K562 (cell line): ENCODE data around the gene KCNA1.

Experiments
- CC2D1A ChIP-seq: fragments of 450-650 bp; IDR thresholded peaks from 2 replicates; pipeline ENCODE4 v1.6.1; 2017; ENCODE audit warnings: mild to moderate bottlenecking
- CEBPG ChIP-seq, 3 experiments: fragments of 200-800 bp in 1 of 3; sonication (Bioruptor generic) in 1 of 3; sonication (generic) in 1 of 3; formaldehyde crosslinking in 1 of 3; IDR thresholded peaks in 2 of 3; conservative IDR thresholded peaks in 1 of 3; 2 replicates each; pipeline versions ENCODE4 v1.6.1 to v1.8.0; 2016 to 2022; ENCODE audit warnings: missing compliant biosample characterization in 2 of 3, missing genetic modification characterization in 2 of 3, mild to moderate bottlenecking in 1 of 3, missing genetic modification reagents in 1 of 3
- FOSL1 ChIP-seq: fragments of 200-800 bp; sonication (Bioruptor generic); conservative IDR thresholded peaks from 2 replicates; pipeline ENCODE4 v1.6.1; 2016; ENCODE audit warnings: missing genetic modification characterization, missing compliant biosample characterization
- NFE2L1 ChIP-seq: fragments of 450-650 bp; IDR thresholded peaks from 2 replicates; pipeline ENCODE4 v1.6.1; 2016; ENCODE audit warnings: missing genetic modification characterization, low read depth, mild to moderate bottlenecking, missing compliant biosample characterization, moderate library complexity, borderline replicate concordance
- POLR2A ChIP-seq: fragments of 450-650 bp; conservative IDR thresholded peaks from 2 replicates; pipeline ENCODE4 v1.6.1; 2016
- TCF7 ChIP-seq: sonication (generic); IDR thresholded peaks from 2 replicates; pipeline ENCODE4 v1.6.1; 2016; ENCODE audit warnings: antibody characterized with exemption, borderline replicate concordance
- ZNF274 ChIP-seq: IDR thresholded peaks from 2 replicates; pipeline ENCODE4 v1.6.1; 2011; ENCODE audit warnings: low read depth, mild to moderate bottlenecking, low read length, moderate library complexity, borderline replicate concordance
- TF ChIP-seq, protein P1 (sequence below): sonication (generic); formaldehyde crosslinking; IDR thresholded peaks from 2 replicates; pipeline ENCODE4 v1.5.0; 2020; ENCODE audit warnings: missing genetic modification reagents
- TF ChIP-seq, protein P2 (sequence below): sonication (generic); formaldehyde crosslinking; IDR thresholded peaks from 2 replicates; pipeline ENCODE4 v1.8.0; 2022; ENCODE audit warnings: missing genetic modification reagents, mild to moderate bottlenecking, borderline replicate concordance
- TF ChIP-seq, protein P3 (sequence below): fragments of 250-450 bp; sonication (Bioruptor Pico); IDR thresholded peaks from 2 replicates; pipeline ENCODE4 v1.8.0; 2021; ENCODE audit warnings: moderate library complexity, mild to moderate bottlenecking, inconsistent platforms
- TF ChIP-seq, protein P4 (sequence below): fragments of 450-650 bp; IDR thresholded peaks from 2 replicates; pipeline ENCODE4 v1.6.1; 2014; ENCODE audit warnings: low read depth, mild to moderate bottlenecking, moderate library complexity, borderline replicate concordance

DNA sequence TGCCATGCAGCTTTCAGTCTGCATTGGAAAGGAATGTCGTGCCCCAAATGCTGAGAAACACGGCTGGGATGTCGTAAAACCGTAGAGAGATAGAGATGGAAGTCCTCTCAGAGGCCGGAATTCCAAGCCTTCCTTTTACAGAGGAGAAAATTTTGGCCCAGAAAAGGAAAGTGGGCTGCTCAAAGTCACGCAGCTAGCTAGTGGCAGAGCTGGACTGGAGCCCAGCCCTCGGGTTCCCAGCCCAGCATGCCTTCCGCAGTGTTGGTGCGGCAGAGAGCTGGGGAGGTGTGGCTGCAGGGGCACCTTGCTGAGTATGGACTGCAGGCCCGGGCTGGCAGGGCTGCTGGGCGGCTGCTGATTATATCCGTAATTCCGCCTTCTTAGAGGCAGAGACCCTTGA is 50.3 kb downstream of the KCNA1 start:
- TF ChIP-seq, protein P1, sequence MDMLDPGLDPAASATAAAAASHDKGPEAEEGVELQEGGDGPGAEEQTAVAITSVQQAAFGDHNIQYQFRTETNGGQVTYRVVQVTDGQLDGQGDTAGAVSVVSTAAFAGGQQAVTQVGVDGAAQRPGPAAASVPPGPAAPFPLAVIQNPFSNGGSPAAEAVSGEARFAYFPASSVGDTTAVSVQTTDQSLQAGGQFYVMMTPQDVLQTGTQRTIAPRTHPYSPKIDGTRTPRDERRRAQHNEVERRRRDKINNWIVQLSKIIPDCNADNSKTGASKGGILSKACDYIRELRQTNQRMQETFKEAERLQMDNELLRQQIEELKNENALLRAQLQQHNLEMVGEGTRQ: no peak
- TF ChIP-seq POLR2A (no peak), NFE2L1 (tag) (no peak), CC2D1A (no peak), ZNF274 (no peak), FOSL1 (tag) (no peak), TCF7 (no peak), CEBPG (CRISPR knock-in tag; IDR thresholded peaks at IDR 0.05) (no peak), CEBPG (tag; conservative IDR thresholded peaks at IDR 0.05 in 1 of 2, IDR thresholded peaks at IDR 0.05 in 1 of 2) (no peak)
- TF ChIP-seq, protein P2, sequence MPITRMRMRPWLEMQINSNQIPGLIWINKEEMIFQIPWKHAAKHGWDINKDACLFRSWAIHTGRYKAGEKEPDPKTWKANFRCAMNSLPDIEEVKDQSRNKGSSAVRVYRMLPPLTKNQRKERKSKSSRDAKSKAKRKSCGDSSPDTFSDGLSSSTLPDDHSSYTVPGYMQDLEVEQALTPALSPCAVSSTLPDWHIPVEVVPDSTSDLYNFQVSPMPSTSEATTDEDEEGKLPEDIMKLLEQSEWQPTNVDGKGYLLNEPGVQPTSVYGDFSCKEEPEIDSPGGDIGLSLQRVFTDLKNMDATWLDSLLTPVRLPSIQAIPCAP: no peak
- TF ChIP-seq, protein P3, sequence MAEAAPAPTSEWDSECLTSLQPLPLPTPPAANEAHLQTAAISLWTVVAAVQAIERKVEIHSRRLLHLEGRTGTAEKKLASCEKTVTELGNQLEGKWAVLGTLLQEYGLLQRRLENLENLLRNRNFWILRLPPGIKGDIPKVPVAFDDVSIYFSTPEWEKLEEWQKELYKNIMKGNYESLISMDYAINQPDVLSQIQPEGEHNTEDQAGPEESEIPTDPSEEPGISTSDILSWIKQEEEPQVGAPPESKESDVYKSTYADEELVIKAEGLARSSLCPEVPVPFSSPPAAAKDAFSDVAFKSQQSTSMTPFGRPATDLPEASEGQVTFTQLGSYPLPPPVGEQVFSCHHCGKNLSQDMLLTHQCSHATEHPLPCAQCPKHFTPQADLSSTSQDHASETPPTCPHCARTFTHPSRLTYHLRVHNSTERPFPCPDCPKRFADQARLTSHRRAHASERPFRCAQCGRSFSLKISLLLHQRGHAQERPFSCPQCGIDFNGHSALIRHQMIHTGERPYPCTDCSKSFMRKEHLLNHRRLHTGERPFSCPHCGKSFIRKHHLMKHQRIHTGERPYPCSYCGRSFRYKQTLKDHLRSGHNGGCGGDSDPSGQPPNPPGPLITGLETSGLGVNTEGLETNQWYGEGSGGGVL: no peak
- TF ChIP-seq, protein P4, sequence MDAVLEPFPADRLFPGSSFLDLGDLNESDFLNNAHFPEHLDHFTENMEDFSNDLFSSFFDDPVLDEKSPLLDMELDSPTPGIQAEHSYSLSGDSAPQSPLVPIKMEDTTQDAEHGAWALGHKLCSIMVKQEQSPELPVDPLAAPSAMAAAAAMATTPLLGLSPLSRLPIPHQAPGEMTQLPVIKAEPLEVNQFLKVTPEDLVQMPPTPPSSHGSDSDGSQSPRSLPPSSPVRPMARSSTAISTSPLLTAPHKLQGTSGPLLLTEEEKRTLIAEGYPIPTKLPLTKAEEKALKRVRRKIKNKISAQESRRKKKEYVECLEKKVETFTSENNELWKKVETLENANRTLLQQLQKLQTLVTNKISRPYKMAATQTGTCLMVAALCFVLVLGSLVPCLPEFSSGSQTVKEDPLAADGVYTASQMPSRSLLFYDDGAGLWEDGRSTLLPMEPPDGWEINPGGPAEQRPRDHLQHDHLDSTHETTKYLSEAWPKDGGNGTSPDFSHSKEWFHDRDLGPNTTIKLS: no peak
